KMS-11 (cell line): Measurements from ENCODE around the gene DUSP8.

Source experiments
- H2AFZ ChIP-seq: fragments of 200-600 bp; sonication (generic); 2 replicates; pipeline ENCODE4 v1.6.1; 2016; ENCODE audit warnings: antibody characterized with exemption, mixed run types, low read depth
- H3K27ac ChIP-seq: fragments of 200-600 bp; sonication (generic); 2 replicates; pipeline ENCODE4 v1.6.1; 2016; ENCODE audit warnings: mild to moderate bottlenecking, mixed run types
- H3K27me3 ChIP-seq: fragments of 200-600 bp; sonication (generic); 2 replicates; pipeline ENCODE4 v1.6.1; 2017; ENCODE audit warnings: mild to moderate bottlenecking, low read depth, mixed run types, moderate library complexity; ENCODE audit not compliant: insufficient read depth
- H3K36me3 ChIP-seq: fragments of 200-600 bp; sonication (generic); 2 replicates; pipeline ENCODE4 v1.6.1; 2017; ENCODE audit warnings: mild to moderate bottlenecking, mixed run types; ENCODE audit not compliant: insufficient read depth
- H3K4me1 ChIP-seq: fragments of 200-600 bp; sonication (generic); 2 replicates; pipeline ENCODE4 v1.6.1; 2016; ENCODE audit warnings: mild to moderate bottlenecking, low read depth, mixed run types; ENCODE audit not compliant: poor library complexity, severe bottlenecking
- H3K4me2 ChIP-seq: fragments of 200-600 bp; sonication (generic); 2 replicates; pipeline ENCODE4 v1.7.0; 2016; ENCODE audit warnings: mild to moderate bottlenecking, mixed run types
- H3K4me3 ChIP-seq: fragments of 200-600 bp; sonication (generic); IDR thresholded peaks from 2 replicates; pipeline ENCODE4 v1.6.1; 2017; ENCODE audit warnings: low read depth, low read length, mixed read lengths; ENCODE audit not compliant: insufficient read depth
- H3K79me2 ChIP-seq: fragments of 200-600 bp; sonication (generic); 2 replicates; pipeline ENCODE4 v1.6.1; 2016; ENCODE audit warnings: low read depth, mixed run types; ENCODE audit not compliant: insufficient read depth
- H3K9ac ChIP-seq: fragments of 200-600 bp; sonication (generic); 2 replicates; pipeline ENCODE4 v1.6.1; 2016; ENCODE audit warnings: mild to moderate bottlenecking, mixed run types
- H4K20me1 ChIP-seq: fragments of 200-600 bp; sonication (generic); 2 replicates; pipeline ENCODE4 v1.6.1; 2016; ENCODE audit warnings: mild to moderate bottlenecking, mixed run types; ENCODE audit not compliant: insufficient read depth
- CTCF ChIP-seq: fragments of 200-600 bp; sonication (generic); conservative IDR thresholded peaks from 2 replicates; pipeline ENCODE4 v1.6.1; 2017; ENCODE audit warnings: low read depth, mild to moderate bottlenecking, antibody characterized with exemption, low read length, moderate library complexity, mixed read lengths

Gene DUSP8

GRCh38 chr11:1534171-1534570 lies 37.9 kb downstream of the DUSP8 start:
- Histone ChIP-seq H3K27ac (no peak overlapping the region), H3K4me1 (no peaks in the 10 kb centered on the region), H3K79me2 (no peaks in the 10 kb centered on the region; the same call in 1 of the 2 replicates), H3K27me3 (peaks cover 16% of the 10 kb centered on the region), H4K20me1 (no peaks in the 10 kb centered on the region), H3K9ac (no peak overlapping the region), H3K4me2 (no peak overlapping the region), H3K4me3 (no peak overlapping the region), H2AFZ (no peak overlapping the region), H3K36me3 (no peaks in the 10 kb centered on the region)
- TF ChIP-seq CTCF, result no peak

GRCh38 chr11:1533342-1533725 lies 38.7 kb downstream of the DUSP8 start:
- Histone ChIP-seq H4K20me1 (no peaks in the 10 kb centered on the region), H3K4me2 (no peak overlapping the region), H3K27me3 (peaks cover 7% of the 10 kb centered on the region), H3K4me3 (no peak overlapping the region), H3K36me3 (no peaks in the 10 kb centered on the region), H3K9ac (no peak overlapping the region), H3K27ac (no peak overlapping the region), H3K4me1 (no peaks in the 10 kb centered on the region), H2AFZ (no peak overlapping the region), H3K79me2 (no peaks in the 10 kb centered on the region; the same call in 1 of the 2 replicates)
- no peak for TF ChIP-seq CTCF

GRCh38 chr11:1532606-1533341 lies 39.3 kb downstream of the DUSP8 start:
- no peak overlapping the region for H3K4me2 ChIP-seq
- no peak overlapping the region for H3K27ac ChIP-seq
- no peaks in the 10 kb centered on the region for H4K20me1 ChIP-seq
- TF ChIP-seq CTCF, result no peak
- H3K4me3 ChIP-seq, result no peak overlapping the region
- no peak overlapping the region for H2AFZ ChIP-seq
- no peaks in the 10 kb centered on the region for H3K36me3 ChIP-seq
- no peaks in the 10 kb centered on the region for H3K4me1 ChIP-seq
- no peak overlapping the region for H3K9ac ChIP-seq
- H3K27me3 ChIP-seq, result peaks cover 2% of the 10 kb centered on the region; the same call in 1 of the 2 replicates
- no peaks in the 10 kb centered on the region; the same call in 1 of the 2 replicates for H3K79me2 ChIP-seq

- Histone ChIP-seq H3K36me3 (no peaks in the 10 kb centered on the region), H4K20me1 (no peaks in the 10 kb centered on the region), H3K4me1 (no peaks in the 10 kb centered on the region), H3K4me3 (no peak overlapping the region), H3K4me2 (no peak overlapping the region), H3K79me2 (no peaks in the 10 kb centered on the region; the same call in 1 of the 2 replicates), H2AFZ (no peak overlapping the region), H3K27ac (no peak overlapping the region), H3K27me3 (no peaks in the 10 kb centered on the region), H3K9ac (no peak overlapping the region)
- no peak for TF ChIP-seq CTCF
These were observed 40.0 kb downstream of the DUSP8 start for GRCh38 chr11:1532014-1532586.
